Stimulated activated CD4-positive, alpha-beta T cell treated with anti-CD3 and anti-CD28 coated beads, Interleukin-1b, Interleukin-23, amount 100 ng/mL, for 24 hours (primary cell): ENCODE results near the gene RAB3IP.

Source experiments
- DNase-seq, 4 experiments: peaks; one replicate each; pipeline ENCODE4 v3.0.0-alpha.2; 2020; ENCODE audit warnings: low read depth in 4 of 4, low spot score in 1 of 4

RAB3IP gene, protein sequence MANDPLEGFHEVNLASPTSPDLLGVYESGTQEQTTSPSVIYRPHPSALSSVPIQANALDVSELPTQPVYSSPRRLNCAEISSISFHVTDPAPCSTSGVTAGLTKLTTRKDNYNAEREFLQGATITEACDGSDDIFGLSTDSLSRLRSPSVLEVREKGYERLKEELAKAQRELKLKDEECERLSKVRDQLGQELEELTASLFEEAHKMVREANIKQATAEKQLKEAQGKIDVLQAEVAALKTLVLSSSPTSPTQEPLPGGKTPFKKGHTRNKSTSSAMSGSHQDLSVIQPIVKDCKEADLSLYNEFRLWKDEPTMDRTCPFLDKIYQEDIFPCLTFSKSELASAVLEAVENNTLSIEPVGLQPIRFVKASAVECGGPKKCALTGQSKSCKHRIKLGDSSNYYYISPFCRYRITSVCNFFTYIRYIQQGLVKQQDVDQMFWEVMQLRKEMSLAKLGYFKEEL

DNA sequence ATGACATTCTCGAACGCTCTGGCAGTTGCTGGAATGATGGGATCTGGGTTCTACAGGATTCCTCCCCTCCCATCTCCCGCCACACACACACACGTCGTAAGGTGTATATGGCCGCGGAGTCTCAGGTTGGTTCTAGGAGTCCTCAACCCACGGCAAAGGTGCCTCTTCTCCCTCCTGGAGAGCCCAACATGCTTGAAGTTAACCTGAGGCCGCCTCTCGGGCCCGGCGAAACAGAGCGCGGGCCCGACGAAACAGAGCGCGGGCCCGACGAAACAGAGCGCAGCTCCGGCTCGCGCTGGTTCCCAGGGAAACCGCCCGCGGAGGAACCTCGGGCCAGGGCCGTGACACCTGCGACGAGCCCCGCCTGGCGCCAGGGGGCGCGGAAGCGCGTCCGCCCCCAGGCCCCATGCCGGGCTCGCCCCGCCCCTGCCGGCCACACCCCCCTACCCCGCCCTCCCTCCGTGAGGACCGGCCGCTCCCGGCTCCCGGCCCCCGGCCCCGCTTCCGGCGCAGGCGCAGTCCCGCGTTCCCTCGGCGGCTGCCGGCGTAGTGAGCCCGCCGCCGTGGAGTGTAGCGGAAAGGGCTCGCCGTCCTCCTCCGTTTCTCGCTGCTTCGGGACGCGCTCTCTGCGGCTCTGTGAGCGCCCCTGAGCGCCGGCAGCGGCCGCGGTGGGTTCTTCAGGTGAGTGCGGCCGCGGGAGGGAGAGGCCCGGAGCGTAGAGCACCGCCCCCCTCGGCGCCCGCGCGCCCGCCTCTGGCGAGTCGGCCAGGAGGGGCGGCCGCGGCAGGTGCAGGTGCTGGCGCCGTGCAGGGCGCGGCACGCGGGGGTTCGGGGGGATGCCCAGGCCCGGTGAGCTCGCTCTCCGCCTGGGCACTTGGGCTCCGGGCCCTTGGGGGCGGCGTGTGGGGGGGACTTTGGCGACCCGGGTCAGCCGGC, at the start of gene RAB3IP:
Gene RAB3IP, plus strand, starts transcription at position 510 of the 936 bp plus-strand sequence. CDS start 16,549 bp downstream, outside the sequence.
- peak; percentile 90 to 93 (median 92) for DNase-seq

DNA sequence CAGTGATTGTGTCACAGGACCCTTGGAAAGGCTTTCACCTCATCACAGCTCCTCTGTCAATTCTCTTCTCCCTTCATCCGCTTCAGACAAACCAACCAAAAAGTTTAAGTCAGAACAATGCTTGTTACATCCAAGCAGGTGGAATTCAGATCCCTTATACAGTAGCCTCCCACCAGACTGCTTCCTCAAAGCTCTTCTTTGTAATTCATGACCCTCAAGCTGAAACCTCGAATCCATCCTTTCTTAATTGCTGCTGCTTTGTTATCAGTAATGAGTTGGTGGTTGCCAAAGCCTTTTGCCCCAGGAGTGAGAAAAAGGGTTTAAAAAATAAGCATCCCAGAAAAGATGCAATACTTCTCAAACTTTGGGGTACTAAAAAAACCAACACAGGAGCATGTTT, 49.0 kb upstream of the RAB3IP start:
- DNase-seq: no peak

DNA sequence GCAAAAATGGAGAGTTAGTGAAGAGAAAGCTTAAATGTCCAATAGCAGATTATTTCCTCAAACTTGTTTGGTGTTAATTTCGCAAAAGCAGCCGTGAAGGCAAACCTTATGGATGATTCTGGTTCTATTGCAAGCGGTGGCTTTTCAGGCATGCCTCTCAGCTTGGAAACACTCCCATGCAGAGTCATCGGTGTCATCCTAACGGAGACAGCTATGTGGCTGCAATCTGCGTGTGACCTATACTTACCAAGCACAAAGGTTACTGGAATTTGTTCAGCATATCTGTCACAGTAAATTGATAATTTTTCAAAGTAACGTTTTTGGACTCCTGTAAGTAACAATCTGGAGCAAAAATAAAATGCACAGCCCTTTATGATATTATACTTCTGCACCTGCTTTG, 44.5 kb upstream of the RAB3IP start:
- no peak for DNase-seq

DNA sequence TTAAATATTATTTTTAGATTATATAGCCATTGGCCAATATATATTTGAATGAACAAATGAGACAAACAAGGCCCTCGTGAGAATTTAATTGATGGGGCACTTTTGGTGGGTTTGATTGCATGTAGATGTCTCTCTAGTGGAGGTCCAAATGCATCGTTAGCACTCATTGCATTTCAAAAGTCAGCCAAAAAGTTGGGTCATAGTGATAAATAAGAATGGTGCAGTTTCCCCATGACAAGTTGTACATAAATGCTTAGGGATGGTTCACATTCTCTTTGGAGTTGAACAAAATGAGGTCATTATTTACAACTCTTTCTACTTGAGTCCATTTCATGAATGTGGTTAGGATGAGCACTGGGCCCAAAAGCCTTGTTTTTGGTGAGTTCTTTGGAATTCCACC, 40.6 kb upstream of the RAB3IP start:
- DNase-seq: no peak

DNA sequence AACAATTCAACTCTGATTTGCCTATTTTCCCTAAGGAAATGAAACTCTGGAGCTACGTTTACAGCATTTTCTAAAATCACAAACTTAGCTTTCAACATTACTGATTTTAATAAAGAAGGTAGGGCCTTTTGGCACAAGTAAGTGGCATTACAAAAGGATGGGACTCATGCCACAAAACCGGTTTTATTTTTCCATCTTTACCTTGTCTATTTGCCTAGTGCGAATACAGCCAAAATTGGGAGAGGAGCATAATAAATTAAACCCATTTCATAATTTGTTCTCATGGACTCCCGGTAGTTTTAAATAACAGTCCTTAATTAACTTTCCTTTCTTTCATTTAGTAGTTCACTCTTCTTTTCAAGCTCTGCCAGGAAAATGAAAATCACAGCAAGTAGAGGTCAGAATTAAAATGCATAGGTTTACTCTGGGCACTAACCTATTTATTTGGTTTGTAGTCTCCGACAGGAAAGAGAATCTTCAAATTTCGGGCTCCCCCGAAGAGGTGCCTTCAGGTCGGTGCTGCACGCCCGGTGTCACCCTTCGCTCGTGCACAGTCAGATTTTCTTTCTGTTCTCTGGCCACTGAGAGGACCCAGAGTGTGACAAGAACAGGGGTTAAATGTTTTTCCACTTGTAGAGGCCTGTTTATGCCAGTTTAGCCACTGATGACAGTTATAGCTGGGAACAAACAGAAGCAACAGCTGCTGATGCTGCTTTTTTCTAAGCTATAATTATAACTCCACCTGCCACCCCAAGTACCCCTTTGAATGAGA, 39.7 kb upstream of the RAB3IP start, which contains the start of gene BEST3:
Gene BEST3, minus strand, starts transcription at position 535 of the 772 bp plus-strand sequence. CDS start 1,505 bp downstream, outside the sequence.
- DNase-seq: no peak

DNA sequence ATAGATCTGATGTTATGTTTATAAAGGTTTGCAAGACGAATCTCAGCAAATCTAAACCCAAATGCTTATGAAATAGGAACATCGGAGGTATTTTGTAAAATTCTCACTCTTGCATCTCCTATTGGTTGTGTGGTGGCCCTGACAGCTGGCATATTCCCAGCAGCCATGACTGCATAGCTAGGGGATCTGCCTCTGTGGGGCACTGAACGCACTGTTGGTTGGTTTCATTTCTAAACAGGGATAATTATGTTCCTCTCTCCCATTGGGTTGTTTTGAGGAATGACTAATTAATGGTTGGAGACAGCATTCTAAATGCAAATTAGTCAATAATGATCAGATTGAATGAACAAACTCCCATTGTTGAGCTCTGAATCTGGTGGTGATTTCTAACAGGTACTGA, 36.8 kb upstream of the RAB3IP start:
- DNase-seq: no peak

DNA sequence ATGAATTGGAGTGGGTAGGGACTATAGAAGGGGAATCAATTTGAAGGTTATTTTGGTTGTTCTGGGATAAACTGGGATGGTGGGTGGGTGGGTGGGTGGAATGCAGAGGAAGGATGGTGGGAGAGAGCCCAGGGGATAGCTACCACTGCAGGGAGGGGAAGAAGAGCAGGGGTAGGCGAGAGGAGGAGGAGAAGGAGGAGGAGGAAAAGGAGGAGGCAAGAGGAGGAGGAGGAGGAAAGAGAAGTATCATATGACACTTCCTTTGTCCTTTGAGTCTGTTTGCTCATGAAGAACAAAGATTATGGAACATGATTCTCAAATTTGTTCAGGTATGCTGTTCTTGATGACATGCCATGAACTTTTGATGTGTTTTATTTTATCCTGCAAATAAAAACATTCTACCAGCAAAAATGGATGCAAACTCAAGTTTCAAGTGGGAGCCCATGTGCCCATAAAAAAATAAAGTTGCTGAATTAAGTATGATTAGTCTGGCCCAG, 35.5 kb upstream of the RAB3IP start:
- DNase-seq: no peak

DNA sequence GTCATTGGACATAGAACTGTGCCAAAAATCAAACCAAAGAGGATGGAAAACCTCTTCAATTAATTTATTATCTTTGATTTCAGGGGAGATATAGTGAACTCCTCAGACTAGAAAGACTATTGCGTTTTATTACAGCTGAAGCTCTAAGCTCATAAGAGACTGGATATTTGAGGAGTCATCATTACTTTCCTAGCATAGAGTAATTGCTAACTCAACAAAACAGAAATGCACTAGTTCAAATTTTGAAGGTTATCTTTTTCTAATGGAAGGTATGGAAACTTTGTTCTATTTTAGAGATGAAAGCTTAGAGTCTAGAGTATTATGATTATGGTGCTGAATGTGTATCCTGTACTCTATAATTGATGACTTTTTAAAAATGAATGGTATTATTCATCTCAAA, 34.3 kb upstream of the RAB3IP start:
- no peak for DNase-seq

DNA sequence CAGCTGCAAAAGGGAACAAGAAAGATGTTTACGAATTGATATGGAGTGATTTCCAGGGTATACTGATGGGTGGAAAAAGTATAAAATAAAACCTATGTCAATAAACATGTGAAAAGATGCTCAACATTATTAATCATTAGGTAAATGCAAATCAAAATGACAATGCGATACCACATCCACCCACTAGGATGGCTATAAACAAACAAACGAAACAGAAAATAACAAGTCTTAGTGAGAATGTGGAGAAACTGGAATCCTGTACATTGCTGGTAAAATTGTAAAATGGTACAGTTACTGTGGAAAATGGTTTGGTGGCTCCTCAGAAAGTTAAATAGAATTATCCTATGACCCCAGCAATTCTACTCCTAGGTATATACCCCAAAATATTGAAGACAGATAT, 30.0 kb upstream of the RAB3IP start:
- DNase-seq: no peak

DNA sequence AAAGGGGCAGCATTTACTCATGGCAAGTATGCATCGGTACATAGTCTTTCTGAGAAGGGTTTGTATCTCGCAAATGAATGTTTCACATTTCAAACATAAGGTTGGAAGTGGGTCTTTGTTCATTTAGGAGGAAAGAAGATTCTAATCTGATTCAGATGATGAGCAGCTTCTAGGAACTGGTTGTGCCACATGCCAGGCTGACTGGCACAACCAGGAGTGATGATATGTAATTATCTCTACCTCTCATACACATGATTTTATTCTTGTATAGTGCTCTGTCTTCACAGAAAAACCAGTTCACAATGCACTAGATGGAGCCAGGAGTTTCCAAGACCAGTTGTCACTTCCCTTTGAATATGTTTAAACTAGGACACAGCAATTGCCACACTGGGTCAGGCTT, 25.8 kb upstream of the RAB3IP start:
- no peak for DNase-seq

DNA sequence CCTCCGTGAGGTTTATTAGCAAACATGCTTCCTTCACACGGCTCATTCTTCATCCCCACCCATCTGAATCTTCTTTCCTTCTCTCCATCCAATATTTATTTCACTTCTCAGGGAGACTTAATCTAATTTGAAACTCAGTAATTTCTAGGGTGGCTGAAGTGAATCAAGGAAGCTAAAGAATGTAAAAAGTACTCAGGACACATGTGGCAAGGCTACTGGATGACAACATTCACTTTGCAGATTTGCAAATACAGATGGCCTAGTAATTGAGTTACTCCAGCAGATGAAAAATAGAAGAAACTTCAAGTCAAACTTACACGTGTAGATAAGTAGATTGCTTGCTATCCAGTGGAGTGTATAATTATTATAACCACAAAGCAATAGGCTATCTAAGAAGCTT, 24.1 kb upstream of the RAB3IP start:
- no peak for DNase-seq

DNA sequence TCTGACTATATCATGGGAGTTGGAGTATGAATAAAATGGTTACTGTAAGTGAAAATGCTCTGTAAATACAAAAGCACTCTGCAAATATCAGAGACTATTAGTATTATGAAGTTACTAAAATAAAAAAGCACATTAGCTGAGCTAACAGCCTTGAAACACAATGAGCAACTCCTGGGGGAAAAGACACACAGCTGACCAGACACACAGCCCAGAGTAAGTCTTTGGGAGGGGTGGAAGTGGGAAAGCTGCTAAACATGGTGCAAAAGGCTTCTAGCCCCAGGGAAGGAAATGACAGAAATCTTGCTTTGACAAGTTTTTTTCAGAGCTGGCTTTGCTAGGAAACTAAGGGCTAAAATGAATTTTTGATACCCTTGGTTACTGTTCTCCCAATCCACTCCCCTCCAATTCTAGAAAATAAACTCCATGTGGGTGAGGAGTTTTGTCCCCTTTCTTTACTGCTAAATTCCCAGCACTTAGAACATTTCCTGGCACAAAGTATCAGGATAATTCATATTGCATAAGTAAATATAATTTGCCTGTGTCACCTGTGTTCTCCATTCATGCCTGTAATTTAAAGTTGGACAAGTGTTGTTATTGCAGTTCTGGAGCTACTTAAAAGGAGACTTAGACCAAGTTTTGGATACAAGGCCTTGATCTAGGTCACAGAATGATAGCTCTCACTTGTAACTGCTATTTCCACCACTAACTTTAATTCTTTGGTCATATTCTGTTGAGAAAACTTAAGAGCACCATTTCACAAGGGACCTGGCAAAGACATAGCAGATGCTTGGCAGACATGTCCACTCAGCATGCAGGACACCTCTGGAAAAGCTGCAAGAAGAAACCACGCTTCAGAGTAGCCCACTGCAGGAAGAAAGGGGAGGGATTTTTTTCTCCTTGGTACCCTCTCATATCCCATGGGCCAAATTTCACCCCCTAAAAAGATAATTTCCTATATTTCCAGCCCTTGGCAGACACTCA, 19.0 kb upstream of the RAB3IP start:
- no peak for DNase-seq

DNA sequence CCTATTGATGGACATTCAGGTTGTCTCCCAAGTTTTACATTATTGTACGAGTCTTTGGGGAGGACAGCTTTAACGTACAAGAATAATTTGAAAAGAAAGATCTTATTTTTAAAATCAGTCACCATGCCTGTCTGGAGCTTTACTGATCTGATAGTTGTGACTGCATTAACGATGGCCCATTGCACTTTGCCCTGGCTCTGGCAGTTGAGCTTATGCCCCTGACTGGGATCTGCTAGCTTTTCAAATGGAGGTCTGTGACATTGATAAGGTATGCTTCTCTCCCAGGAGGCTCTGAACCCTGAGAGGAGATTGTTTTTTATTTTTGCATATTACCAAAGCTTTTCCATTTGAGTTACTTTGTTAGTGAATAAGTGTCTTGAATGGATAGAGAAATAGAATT, 17.9 kb upstream of the RAB3IP start:
- DNase-seq: no peak

DNA sequence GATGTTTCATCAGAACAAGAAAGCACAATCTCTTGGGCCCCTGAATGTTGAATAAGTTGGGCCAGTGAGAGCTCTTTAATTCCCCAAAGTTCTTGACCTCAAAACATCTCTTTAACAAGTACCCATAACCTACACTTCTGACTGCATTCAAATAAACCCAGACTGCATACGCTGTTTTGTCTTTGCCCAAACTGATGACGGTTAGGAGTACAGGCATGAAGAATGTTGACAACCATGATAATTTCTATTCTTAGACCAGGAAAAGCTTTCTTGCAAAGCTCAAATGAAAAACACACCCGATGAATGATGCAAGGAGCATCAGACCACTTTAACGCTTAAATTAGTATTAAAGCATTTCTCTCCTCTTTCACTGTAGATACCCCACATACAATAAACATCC, 11.7 kb upstream of the RAB3IP start:
- no peak for DNase-seq

DNA sequence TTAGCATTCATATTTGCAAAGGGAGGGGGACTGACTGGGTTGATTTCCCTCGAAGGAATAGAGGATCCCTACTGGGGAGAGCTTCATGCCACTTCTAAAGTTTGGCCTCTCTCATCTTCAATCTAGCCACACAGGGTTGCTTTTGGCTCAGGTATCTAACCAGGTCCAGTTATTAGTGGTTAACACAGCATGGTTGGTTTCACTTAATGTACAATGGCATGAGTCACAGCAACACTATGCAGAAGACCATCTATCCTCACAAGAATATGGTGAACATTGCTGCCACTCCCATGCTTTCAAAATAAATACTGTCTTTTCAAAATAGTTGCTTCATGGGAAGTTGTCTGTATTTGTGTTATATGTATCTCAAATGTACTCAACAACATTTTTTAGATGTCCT, 6.6 kb upstream of the RAB3IP start:
- no peak for DNase-seq

DNA sequence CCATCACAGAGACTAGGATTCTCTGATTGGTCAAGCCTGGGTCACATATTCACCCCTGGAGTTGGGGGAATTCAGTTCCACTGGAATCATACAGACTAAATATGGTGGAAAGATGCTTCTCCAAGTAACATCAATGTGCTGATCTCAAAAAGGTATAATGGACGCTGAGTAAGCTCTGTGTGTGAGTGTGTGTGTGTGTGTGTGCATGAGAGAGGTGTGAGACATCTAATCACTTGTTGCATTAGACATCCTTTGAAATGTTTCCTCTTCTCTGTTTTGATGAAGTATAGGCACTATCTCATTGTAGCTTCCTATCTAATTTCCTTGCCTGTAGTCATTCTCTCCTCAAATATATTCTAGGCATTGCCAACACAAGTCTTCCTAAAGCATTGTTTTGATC, 5.0 kb upstream of the RAB3IP start:
- no peak for DNase-seq

DNA sequence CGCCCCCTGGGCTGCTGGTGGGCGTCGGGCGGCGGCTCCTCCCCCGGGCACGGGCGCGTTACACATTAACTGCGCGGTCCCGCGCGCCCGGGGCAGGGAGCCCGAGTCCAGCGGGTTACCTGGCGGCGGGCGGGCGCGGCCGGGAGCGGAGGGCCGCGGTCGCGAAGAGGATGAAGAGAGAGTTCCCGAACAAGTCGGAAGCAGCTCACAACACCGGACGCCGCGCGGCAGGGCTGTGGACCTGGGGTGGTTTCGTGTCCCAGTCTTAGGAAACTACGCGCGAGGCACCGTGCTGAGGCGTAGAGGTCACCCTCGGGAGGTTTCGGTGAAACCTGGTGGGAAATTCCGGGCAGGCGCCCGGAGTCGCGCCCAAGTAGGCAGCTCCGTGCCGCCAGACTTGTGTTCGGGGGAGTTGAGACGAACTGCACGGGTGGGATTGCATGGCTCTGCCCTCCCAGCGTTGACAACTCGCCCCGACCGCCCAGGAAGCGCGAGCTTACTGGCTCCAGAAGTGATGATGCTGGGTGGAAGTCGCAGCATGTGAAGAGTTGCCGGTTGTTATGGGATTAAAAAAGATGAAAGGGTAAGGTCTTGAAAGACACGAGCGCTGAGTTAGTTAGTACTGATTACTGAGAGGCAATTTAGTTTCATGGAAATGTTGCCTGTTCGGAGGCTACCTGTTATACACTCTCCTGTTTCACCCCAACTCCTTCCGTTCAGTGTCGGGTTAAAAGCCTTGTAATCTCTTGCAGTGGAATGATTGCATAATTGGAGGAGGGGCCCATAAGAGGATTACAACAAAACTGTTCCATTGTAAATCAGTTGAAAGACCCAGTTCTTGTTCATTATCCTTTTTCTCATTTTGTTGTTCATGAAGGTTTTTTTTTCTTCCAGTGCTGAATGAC, 879 bp downstream of the RAB3IP start:
- DNase-seq: peak; percentile 10 to 38 (median 26)

DNA sequence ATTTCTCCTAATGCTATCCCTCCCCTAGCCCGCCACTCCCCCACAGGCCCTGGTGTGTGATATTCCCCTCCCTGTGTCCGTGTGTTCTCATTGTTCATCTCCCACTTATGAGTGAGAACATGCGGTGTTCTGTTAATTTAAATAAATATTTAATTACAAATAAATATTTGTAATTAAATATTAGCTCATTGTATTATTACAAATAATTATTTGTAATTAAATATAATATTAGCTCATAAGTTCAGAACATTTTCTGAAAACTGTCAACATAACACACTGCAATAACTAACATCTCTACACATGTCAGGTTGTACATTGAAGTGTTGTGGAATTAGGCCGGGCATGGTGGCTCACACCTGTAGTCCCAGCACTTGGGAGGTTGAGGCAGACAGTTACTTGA, 5.4 kb downstream of the RAB3IP start:
- no peak for DNase-seq

DNA sequence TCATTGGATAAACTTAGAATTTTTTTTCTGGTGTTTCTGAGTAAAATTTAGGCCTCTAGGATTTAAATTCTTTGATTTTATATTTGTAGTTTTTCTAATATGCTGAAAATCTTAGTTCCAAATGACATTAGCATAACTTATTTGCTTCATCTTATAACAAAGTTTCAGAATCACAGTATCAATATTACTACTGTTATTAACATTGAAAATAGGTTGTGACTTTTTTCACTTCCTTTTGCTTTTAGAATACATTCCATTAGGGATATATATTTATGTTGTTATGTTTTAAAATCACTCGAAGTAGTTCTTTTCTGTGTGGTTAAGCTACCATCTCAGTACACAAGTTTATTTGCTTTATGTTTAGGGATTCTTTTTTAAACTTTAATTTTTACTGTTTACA, 12.8 kb downstream of the RAB3IP start:
- DNase-seq: no peak
